GM10248 (cell line): ENCODE data around the gene CMTR1.

Experiments used
- CTCF ChIA-PET: fragments of 300-600 bp; sonication (Branson Sonifier 250); formaldehyde crosslinking; extraction: SDS; loops from one replicate; lab custom pipeline; 2021; ENCODE audit warnings: antibody characterized with exemption; lab: Yijun Ruan, JAX
- POLR2A ChIA-PET: fragments of 350-650 bp; sonication (Branson Sonifier 250); formaldehyde crosslinking; extraction: SDS; loops from one replicate; lab custom pipeline; 2020; ENCODE audit warnings: antibody characterized with exemption; lab: Yijun Ruan, JAX
- DNase-seq: peaks from one replicate; pipeline ENCODE4 v3.0.0; 2012; ENCODE audit errors: extremely low spot score
- TF ChIP-seq, protein P1 (sequence below): IDR thresholded peaks from 2 replicates; pipeline ENCODE4 v1.5.1; 2012; ENCODE audit warnings: mild to moderate bottlenecking, low read depth; ENCODE audit errors: extremely low read depth, missing control alignments, control extremely low read depth

CMTR1 gene

DNA sequence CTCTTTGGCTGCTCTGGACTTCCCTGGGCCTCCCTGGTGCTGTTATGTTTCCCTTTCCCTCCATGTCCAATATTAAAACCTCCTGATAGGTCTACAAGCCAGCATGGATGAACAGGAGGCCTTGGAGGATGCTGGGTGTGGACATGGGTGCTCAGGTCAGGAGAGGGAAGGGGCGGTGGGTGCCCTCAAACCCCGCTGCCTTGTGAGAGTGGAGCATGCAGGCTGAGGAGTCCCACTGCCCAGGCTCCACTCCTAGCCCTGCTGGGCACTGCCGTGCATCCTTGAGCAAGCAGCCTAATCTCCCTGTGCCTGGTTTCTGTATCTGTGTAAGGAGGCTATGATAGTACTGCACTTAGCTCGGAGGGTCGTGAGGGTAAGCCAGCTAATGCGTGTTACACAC, 85.1 kb downstream of the CMTR1 start:
- ChIA-PET POLR2A (no interaction called here), CTCF (interaction anchor here (1.7 to 5.8 kb wide), 3 partner anchors 14 to 20 kb away, joined by 4 to 33 read pairs (median 13); no protein-coding TSS in a partner anchor)
- DNase-seq: no peak
- TF ChIP-seq, protein P1, sequence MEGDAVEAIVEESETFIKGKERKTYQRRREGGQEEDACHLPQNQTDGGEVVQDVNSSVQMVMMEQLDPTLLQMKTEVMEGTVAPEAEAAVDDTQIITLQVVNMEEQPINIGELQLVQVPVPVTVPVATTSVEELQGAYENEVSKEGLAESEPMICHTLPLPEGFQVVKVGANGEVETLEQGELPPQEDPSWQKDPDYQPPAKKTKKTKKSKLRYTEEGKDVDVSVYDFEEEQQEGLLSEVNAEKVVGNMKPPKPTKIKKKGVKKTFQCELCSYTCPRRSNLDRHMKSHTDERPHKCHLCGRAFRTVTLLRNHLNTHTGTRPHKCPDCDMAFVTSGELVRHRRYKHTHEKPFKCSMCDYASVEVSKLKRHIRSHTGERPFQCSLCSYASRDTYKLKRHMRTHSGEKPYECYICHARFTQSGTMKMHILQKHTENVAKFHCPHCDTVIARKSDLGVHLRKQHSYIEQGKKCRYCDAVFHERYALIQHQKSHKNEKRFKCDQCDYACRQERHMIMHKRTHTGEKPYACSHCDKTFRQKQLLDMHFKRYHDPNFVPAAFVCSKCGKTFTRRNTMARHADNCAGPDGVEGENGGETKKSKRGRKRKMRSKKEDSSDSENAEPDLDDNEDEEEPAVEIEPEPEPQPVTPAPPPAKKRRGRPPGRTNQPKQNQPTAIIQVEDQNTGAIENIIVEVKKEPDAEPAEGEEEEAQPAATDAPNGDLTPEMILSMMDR: no peak

DNA sequence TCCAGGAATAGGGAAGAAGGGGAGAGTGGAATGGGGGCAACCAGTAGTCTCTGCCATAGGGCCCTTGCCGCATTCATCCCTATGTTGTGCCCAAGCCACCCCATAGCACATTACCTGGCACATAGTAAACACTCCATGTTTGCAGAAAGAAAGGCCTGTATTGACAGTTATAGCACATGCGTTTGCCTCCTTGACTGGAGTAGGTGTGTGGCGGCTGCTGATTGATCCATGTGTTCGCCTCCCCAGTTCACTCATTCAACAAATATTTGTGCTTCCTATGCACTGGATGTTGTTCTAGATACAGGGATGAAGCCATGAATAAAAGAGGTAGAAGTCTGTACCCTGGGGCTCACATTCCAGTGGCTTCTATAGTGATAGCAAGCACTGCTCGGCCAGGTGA, 86.4 kb downstream of the CMTR1 start:
- CTCF ChIA-PET: interaction anchor here (1.3 to 5.8 kb wide), 3 partner anchors 11 to 19 kb away, joined by 4 to 33 read pairs (median 5); no protein-coding TSS in a partner anchor
- DNase-seq: no peak
- POLR2A ChIA-PET: no interaction called here
- TF ChIP-seq, protein P1: no peak

DNA sequence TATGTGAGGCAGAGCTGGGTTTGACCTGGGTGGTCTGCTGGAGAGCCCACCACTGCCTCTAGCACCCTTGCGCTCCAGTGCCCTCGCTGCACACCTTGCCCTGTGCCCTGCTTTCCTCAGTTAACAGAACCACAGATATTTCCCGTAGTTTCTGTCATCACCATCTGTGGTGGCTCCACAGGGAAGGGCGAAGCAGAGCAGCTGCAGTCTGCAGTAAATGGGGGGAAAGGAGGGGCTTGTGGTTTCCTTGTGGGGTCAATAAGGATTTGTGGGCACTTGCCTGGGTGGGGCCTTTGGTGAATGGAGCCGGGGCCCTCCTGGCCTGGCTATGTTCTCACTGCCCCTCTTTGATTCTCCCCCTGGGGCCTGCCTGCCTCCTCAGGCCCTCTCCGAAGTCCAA, 87.9 kb downstream of the CMTR1 start:
- DNase-seq: no peak
- ChIA-PET CTCF (interaction anchor here (0.7 to 1.8 kb wide), 3 partner anchors 15 to 45 kb away, joined by 3 to 5 read pairs (median 3); no protein-coding TSS in a partner anchor), POLR2A (no interaction called here)
- TF ChIP-seq, protein P1: no peak

DNA sequence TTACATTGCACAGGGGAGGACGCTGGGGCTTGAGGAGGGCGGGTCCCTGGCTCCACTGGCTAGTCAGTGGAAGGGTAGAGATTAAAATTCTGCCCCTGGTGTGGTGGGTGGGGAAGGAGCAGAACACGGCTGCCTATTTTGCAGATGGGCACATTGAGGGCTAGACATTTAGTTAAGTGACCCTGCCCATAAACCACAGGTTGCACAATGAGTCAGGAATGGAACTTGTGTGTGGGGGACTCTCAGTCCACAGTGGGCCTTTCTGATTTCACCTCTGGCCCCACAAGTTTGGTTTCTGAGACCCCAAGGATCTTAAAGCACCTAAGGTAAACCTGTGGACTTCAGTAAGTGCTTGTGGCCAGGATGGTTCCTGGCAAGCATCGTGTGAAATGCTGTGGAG, 88.7 kb downstream of the CMTR1 start:
- CTCF ChIA-PET: interaction anchor here (0.7 to 1.8 kb wide), 3 partner anchors 14 to 44 kb away, joined by 3 to 5 read pairs (median 3); no protein-coding TSS in a partner anchor
- TF ChIP-seq, protein P1: no peak
- peak; percentile 43 for DNase-seq
- POLR2A ChIA-PET: no interaction called here

DNA sequence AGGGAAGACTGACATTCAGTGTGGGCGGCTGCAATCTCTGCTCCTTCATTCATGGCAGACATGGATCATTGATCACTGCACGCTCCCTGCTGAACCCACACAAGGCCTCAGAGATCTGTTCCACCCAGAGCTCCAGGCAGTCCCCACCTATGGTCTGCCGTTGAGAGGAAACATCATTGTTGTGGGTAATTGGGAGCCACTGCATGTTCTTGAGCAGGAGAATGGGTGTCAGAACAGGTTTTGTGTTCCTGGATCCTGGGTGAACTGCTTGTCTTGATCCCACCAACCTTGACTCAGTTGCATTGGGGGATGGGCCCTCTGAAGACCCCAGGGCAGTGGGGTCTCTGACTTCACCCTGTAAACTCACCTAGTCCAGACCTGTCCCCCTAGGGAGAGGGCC, 89.8 kb downstream of the CMTR1 start:
- ChIA-PET CTCF (interaction anchor here (1.3 to 1.8 kb wide), 3 partner anchors 8 to 43 kb away, joined by 4 to 5 read pairs (median 4); no protein-coding TSS in a partner anchor), POLR2A (no interaction called here)
- TF ChIP-seq, protein P1: no peak
- no peak for DNase-seq

DNA sequence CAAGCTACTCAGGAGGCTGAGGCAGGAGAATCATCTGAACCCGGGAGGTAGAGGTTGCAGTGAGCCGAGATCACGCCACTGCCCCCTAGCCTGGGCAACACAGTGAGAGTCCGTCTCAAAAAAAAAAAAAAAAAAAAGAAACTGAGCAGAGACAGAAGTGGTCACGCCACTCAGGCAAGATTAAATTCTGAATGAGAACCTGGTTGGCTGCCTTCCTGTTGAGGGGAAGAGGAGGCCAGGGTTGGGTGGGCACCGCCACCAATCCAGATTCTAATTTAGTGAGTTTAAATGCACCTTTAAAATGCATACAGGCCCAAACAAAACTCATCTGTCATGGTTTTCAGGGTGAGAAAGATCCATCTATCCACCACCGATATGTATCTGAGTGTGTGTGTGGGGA, 90.4 kb downstream of the CMTR1 start:
- CTCF ChIA-PET: interaction anchor here (1.5 kb wide), 1 partner anchor 42 kb away, joined by 4 read pairs; no protein-coding TSS in a partner anchor
- TF ChIP-seq, protein P1: no peak
- no peak for DNase-seq
- POLR2A ChIA-PET: interaction anchor here (0.5 kb wide), 1 partner anchor 257 kb away, joined by 4 read pairs; no protein-coding TSS in a partner anchor
